GM23248 (cell line): ENCODE results near the gene PHC2. TPM values are rescaled to one million over a fixed set of nuclear protein-coding genes. Genes with fewer than 3 reads are reported as not detected.
A peak's percentile ranks its signal among the peaks of the same experiment; 100 is the strongest.

Experiments used
- DNase-seq: peaks from one replicate; pipeline ENCODE4 v3.0.0-alpha.2; 2015
- H2AFZ ChIP-seq: fragments of 200-600 bp; sonication (generic); 2 replicates; pipeline ENCODE4 v1.6.1; 2016; ENCODE audit warnings: antibody characterized with exemption
- H3F3A ChIP-seq: fragments of 200-600 bp; sonication (generic); 2 replicates; pipeline ENCODE4 v1.6.1; 2016; ENCODE audit warnings: mild to moderate bottlenecking, antibody characterized with exemption, mixed run types; ENCODE audit not compliant: insufficient read depth
- H3K27ac ChIP-seq: fragments of 200-600 bp; sonication (generic); 2 replicates; pipeline ENCODE4 v1.5.1; 2016; ENCODE audit warnings: mild to moderate bottlenecking
- H3K27me3 ChIP-seq: fragments of 200-600 bp; sonication (generic); replicated peaks from 2 replicates; pipeline ENCODE4 v1.6.1; 2016; ENCODE audit warnings: mild to moderate bottlenecking; ENCODE audit not compliant: insufficient read depth
- H3K36me3 ChIP-seq: fragments of 200-600 bp; sonication (generic); 2 replicates; pipeline ENCODE4 v1.6.1; 2016; ENCODE audit warnings: low read depth, mild to moderate bottlenecking
- H3K4me1 ChIP-seq: fragments of 200-600 bp; sonication (generic); 2 replicates; pipeline ENCODE4 v1.6.1; 2016; ENCODE audit warnings: mild to moderate bottlenecking; ENCODE audit not compliant: insufficient read depth
- H3K4me2 ChIP-seq: fragments of 200-600 bp; sonication (generic); one replicate; pipeline ENCODE4 v1.6.1; 2016; ENCODE audit warnings: mild to moderate bottlenecking; ENCODE audit not compliant: unreplicated experiment
- H3K4me3 ChIP-seq: fragments of 200-600 bp; sonication (generic); 2 replicates; pipeline ENCODE4 v1.5.1; 2016; ENCODE audit warnings: mild to moderate bottlenecking
- H3K79me2 ChIP-seq: fragments of 200-600 bp; sonication (generic); 2 replicates; pipeline ENCODE4 v1.6.1; 2016; ENCODE audit warnings: mild to moderate bottlenecking; ENCODE audit not compliant: insufficient read depth
- H3K9ac ChIP-seq: fragments of 200-600 bp; sonication (generic); 2 replicates; pipeline ENCODE4 v1.6.1; 2016; ENCODE audit warnings: mild to moderate bottlenecking
- H3K9me2 ChIP-seq: fragments of 200-600 bp; sonication (generic); 2 replicates; pipeline ENCODE4 v1.6.1; 2016; ENCODE audit warnings: mixed run types, mild to moderate bottlenecking, moderate library complexity; ENCODE audit not compliant: insufficient read depth
- H3K9me3 ChIP-seq: fragments of 200-600 bp; sonication (generic); one replicate; pipeline ENCODE4 v1.6.1; 2017; ENCODE audit warnings: low read depth
- H4K20me1 ChIP-seq: fragments of 200-600 bp; sonication (generic); 2 replicates; pipeline ENCODE4 v1.6.0; 2016; ENCODE audit not compliant: insufficient read depth
- EZH2 ChIP-seq: fragments of 200-600 bp; sonication (generic); IDR thresholded peaks from 2 replicates; pipeline ENCODE4 v1.6.1; 2018; ENCODE audit warnings: antibody characterized with exemption, mild to moderate bottlenecking; ENCODE audit not compliant: insufficient read depth, poor library complexity, severe bottlenecking
- EZH2phosphoT487 ChIP-seq: fragments of 200-600 bp; sonication (generic); IDR thresholded peaks from 2 replicates; pipeline ENCODE4 v1.6.1; 2018; ENCODE audit warnings: antibody characterized with exemption, moderate library complexity, mild to moderate bottlenecking, low read depth; ENCODE audit not compliant: insufficient read depth
- WGBS, 2 experiments: methylation state at CpG; one replicate each; pipeline ENCODE4 v1.1.6; 2015 to 2017; ENCODE audit warnings: low lambda C conversion rate in 2 of 2, low coverage in 1 of 2; ENCODE audit errors: missing lambda C conversion rate in 2 of 2; 5-methylcytosine and 5-hydroxymethylcytosine counted together
- in situ Hi-C: fragments of 300-500 bp; cut with MboI; formaldehyde crosslinking; loops from 2 replicates; pipeline ENCODE4 v1.15.0; 2020
- polyA plus RNA-seq: library from polyadenylated mRNA; unstranded; fragments of >200 nt; fragmentation: Nextera tagmentation; extraction: Ambion mirVana; gene quantifications from 2 replicates; pipeline ENCODE4 v1.2.1, GENCODE V29; 2016
- total RNA-seq: library from RNA; depleted of rRNA; stranded (reverse); fragments of >200 nt; shearing (Covaris generic); gene quantifications from 2 replicates; pipeline ENCODE4 v1.2.3, GENCODE V29; 2014

PHC2 gene
- total and polyA plus RNA-seq, 2 experiments from 2014 or later, result 15.1 to 74.7 TPM

GRCh38 chr1:33297911-33298622 is 132.8 kb downstream of the PHC2 start:
- no peaks in the 10 kb centered on the region for H3K9me3 ChIP-seq
- no peak overlapping the region for H2AFZ ChIP-seq
- H3K27me3 ChIP-seq, result no peaks in the 10 kb centered on the region
- H4K20me1 ChIP-seq, result no peaks in the 10 kb centered on the region
- in situ Hi-C loops, result loop anchor here (5.0 to 25.0 kb wide), 2 partner anchors 69 to 164 kb away; partner anchors contain the start of gene ZSCAN20
- no peak overlapping the region for H3K4me3 ChIP-seq
- no peaks in the 10 kb centered on the region for H3K36me3 ChIP-seq
- no peaks in the 10 kb centered on the region for H3K79me2 ChIP-seq
- H3K27ac ChIP-seq, result no peak overlapping the region
- no peak overlapping the region for H3K4me2 ChIP-seq
- no peaks in the 10 kb centered on the region for H3K9me2 ChIP-seq
- TF ChIP-seq EZH2 (no peak), EZH2phosphoT487 (no peak)
- no peak for DNase-seq
- H3K9ac ChIP-seq, result no peak overlapping the region
- peaks cover 12% of the 10 kb centered on the region for H3K4me1 ChIP-seq
- 86 to 97% methylated on average over 4 of the region's 4 CpGs for WGBS, 2 experiments
- H3F3A ChIP-seq, result no peaks in the 10 kb centered on the region

- Histone ChIP-seq H3K9me3 (no peaks in the 10 kb centered on the region), H3K9ac (no peak overlapping the region), H3K36me3 (no peaks in the 10 kb centered on the region), H3K4me1 (peaks cover 12% of the 10 kb centered on the region), H2AFZ (no peak overlapping the region), H3K9me2 (no peaks in the 10 kb centered on the region), H3K4me3 (no peak overlapping the region), H4K20me1 (no peaks in the 10 kb centered on the region), H3K79me2 (no peaks in the 10 kb centered on the region), H3F3A (no peaks in the 10 kb centered on the region), H3K27me3 (no peaks in the 10 kb centered on the region), H3K27ac (no peak overlapping the region), H3K4me2 (no peak overlapping the region)
- no peak for TF ChIP-seq EZH2
- no peak for TF ChIP-seq EZH2phosphoT487
- in situ Hi-C loops, result loop anchor here (5.0 to 25.0 kb wide), 2 partner anchors 70 to 165 kb away; partner anchors contain the start of gene ZSCAN20
- DNase-seq, result no peak
- WGBS, 2 experiments, result 82 to 86% methylated on average over 4 of the region's 4 CpGs
Measured at GRCh38 chr1:33296824-33297223, 134.1 kb downstream of the PHC2 start.

- WGBS, 2 experiments, result 64 to 65% methylated on average over 9 of the region's 9 CpGs
- H3K9me3 ChIP-seq, result no peaks in the 10 kb centered on the region
- no peaks in the 10 kb centered on the region for H3K9me2 ChIP-seq
- H3K27ac ChIP-seq, result no peak overlapping the region
- H3K9ac ChIP-seq, result no peak overlapping the region
- in situ Hi-C loops, result loop anchor here (5.0 to 25.0 kb wide), 2 partner anchors 71 to 166 kb away; partner anchors contain the start of gene ZSCAN20
- H3K4me2 ChIP-seq, result no peak overlapping the region
- no peak overlapping the region for H3K4me3 ChIP-seq
- no peaks in the 10 kb centered on the region for H3K36me3 ChIP-seq
- no peaks in the 10 kb centered on the region for H3F3A ChIP-seq
- H2AFZ ChIP-seq, result no peak overlapping the region
- H3K4me1 ChIP-seq, result peaks cover 9% of the 10 kb centered on the region
- H3K79me2 ChIP-seq, result no peaks in the 10 kb centered on the region
- no peak for DNase-seq
- H4K20me1 ChIP-seq, result no peaks in the 10 kb centered on the region
- TF ChIP-seq EZH2 (no peak), EZH2phosphoT487 (no peak)
- no peaks in the 10 kb centered on the region for H3K27me3 ChIP-seq
Measured at GRCh38 chr1:33296082-33296458, 134.8 kb downstream of the PHC2 start.

GRCh38 chr1:33295450-33296081 is 135.3 kb downstream of the PHC2 start:
- no peak overlapping the region for H3K9ac ChIP-seq
- no peak overlapping the region for H3K27ac ChIP-seq
- no peaks in the 10 kb centered on the region for H4K20me1 ChIP-seq
- no peak overlapping the region for H3K4me2 ChIP-seq
- TF ChIP-seq EZH2phosphoT487 (no peak), EZH2 (no peak)
- no peak overlapping the region for H3K4me3 ChIP-seq
- no peak overlapping the region for H2AFZ ChIP-seq
- H3K36me3 ChIP-seq, result no peaks in the 10 kb centered on the region
- in situ Hi-C loops, result loop anchor here (5.0 to 25.0 kb wide), 2 partner anchors 72 to 167 kb away; partner anchors contain the start of gene ZSCAN20
- no peaks in the 10 kb centered on the region for H3F3A ChIP-seq
- 12 to 15% methylated on average over 12 of the region's 12 CpGs for WGBS, 2 experiments
- peaks cover 3% of the 10 kb centered on the region for H3K4me1 ChIP-seq
- peak; percentile 85 for DNase-seq
- H3K79me2 ChIP-seq, result no peaks in the 10 kb centered on the region
- H3K27me3 ChIP-seq, result no peaks in the 10 kb centered on the region
- no peaks in the 10 kb centered on the region for H3K9me2 ChIP-seq
- H3K9me3 ChIP-seq, result no peaks in the 10 kb centered on the region
